Left cardiac atrium (tissue), 4 donors: ENCODE measurements around the gene RHNO1. TPM values are rescaled to one million over a fixed set of nuclear protein-coding genes. Genes with fewer than 3 reads are reported as not detected.

Source experiments
- ATAC-seq, 2 donors: fragments of 200-7000 bp; cut with Tn5 transposase; one replicate each; pipeline ENCODE4 v1.9.1; 2020; ENCODE audit warnings: mild to moderate bottlenecking in 2 of 2, moderate library complexity in 2 of 2
- DNase-seq: peaks from one replicate; pipeline ENCODE4 v3.0.0-alpha.2; 2020
- intact Hi-C, 2 donors: fragments of 100-400 bp; cut with DNase I; formaldehyde crosslinking; loops; one replicate each; pipeline versions ENCODE4 v1.14.1 to v1.15.1; 2022 to 2023
- total RNA-seq, 2 donors: library from RNA; stranded (reverse); fragmentation: NEBNext Ultra II Directional; extraction: Animal tissue kit (Norgen Biotek cat#: 25700); gene quantifications; one replicate each; pipeline ENCODE4 v1.2.1, GENCODE V29; 2021
- donor health status: DM: no; HTN: yes; CAD: no.
- donor health status: DM: no; HTN: yes; CAD: no; lungs with severe emphysema.
- donor health status: DM: yes; HTN: yes; CAD: no.
- donor health status: Dilated cardiomyopathy.

The RHNO1 gene
- total RNA-seq, 2 donors from 2014 or later = 7.2 to 9.4 TPM

- ATAC-seq (no peak), DNase-seq (no peak)
- intact Hi-C loops = no loop called here
These were observed 15.2 kb downstream of the RHNO1 start for GRCh38 chr12:2892246-2892645.

DNA sequence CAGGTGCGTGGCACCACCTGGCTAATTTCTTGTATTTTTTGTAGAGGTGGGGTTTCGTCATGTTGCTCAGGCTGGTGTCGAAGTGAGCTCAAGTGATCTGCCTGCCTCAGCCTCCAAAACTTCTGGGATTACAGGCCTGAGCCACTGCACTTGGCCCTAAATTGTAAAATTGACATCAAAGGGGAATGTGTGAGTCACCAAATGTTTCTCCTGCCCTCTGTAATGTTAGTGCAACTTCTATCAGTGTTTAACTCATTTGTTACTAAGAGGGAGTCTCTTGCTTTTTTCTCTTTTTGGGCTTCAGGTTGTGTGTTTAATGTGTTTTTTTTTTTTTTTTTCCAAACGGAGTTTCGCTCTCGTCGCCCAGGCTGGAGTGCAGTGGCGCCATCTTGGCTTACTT lies 16.0 kb downstream of the RHNO1 start:
- ATAC-seq (no peak), DNase-seq (no peak)
- intact Hi-C loops = no loop called here

DNA sequence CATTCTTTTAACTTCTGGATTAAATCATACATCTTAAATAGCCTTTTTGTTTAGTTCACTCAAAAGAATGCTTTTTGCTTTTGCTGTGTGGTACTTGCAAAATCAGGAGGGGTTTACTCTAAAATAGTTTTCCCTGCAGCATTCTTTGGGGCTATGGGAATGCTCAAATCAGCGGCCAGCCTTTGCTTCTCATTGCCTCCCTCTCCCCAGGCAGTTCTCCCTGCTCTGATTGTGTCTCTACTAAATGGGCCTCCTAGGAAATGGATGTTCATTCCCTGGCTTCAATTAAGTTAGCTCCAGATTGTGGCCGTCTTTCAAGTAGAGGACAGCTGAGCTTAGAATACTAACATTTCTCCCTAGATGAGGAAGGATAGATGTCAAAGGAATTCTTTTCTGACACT lies 18.0 kb downstream of the RHNO1 start:
- no peak for DNase-seq
- intact Hi-C loops = no loop called here
- ATAC-seq = no peak

- intact Hi-C loops = no loop called here
- DNase-seq = no peak
- ATAC-seq = no peak
These were observed 18.5 kb downstream of the RHNO1 start for GRCh38 chr12:2895511-2895910.

- no peak for ATAC-seq
- no peak for DNase-seq
- intact Hi-C loops = no loop called here
These were observed 20.4 kb downstream of the RHNO1 start for GRCh38 chr12:2897418-2897817.

DNA sequence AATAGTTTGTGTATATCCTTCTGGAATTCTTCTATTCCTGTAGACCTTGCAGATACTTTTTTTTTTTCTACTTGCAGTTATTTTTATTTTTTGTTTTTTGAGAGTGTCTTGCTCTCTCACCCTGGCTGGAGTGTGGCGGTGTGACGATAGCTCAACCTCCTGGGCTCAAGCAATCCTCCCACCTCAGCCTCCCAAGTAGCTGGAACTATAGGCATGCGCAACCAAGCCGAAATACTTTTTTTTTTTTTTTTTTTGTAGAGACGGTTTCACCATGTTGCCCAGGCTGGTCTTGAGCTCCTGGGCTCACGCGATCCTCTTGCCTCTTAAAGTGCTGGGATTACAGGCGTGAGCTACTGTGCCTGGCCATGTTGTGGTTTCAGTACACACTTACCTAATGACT lies 23.6 kb downstream of the RHNO1 start:
- intact Hi-C loops = no loop called here
- no peak for DNase-seq
- no peak for ATAC-seq

DNA sequence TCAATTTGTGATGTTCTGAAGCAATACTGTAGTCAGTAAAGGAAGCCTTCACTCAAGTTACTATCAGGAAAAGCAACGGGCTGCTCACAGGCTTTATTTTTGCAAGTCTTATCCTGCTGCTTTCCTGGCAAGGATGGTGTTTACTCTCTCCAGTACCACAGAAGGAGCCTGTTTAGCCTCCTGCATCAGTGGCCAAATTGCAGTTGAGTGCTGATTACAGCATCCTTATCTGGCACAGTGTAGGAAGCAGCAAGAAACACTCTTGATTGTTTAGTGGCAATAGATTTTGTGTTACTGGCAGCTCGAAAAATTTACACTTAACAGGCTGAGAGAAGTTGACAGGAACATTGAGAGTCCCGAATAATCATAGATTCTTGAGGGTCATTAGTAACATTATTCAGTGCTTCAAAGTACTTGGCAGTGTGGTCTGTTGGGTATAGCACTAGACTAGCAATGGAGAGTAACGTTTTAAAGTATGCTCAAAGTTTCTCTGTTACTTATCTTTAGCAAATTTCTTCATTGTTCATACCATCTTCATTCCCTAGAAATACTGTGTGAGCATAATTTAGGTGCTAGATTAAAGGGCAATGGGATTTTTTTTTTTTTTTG lies 25.4 kb downstream of the RHNO1 start:
- peak; percentile 92 to 96 for ATAC-seq
- DNase-seq = peak; percentile 54
- intact Hi-C loops = no loop called here

- no peak for ATAC-seq
- DNase-seq = no peak
- intact Hi-C loops = no loop called here
These were observed 27.2 kb downstream of the RHNO1 start for GRCh38 chr12:2904260-2904659.

DNA sequence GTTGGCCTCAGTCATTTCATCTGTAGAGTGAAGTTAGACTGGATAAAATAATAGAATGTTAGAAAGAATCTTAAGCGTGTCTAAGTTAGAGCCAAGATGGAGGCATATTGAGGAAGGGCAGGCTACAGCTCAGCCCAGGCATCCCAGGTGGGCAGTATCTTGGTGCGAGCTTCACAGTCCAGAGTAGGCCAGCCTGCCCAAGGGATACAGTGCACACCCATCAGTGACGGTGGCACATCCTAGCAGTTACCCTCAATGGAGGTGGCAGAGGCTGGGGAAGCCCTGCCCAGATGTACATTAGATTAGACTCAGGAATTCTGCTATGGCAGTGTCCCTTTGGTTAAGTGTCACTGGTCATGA lies 35.2 kb downstream of the RHNO1 start:
- ATAC-seq = no peak
- intact Hi-C loops = no loop called here

GRCh38 chr12:2919249-2919648 lies 42.2 kb downstream of the RHNO1 start:
- DNase-seq = no peak
- no peak for ATAC-seq
- intact Hi-C loops = no loop called here

More for the DNA sequence above, 35.2 kb downstream of the RHNO1 start:
- no peak for DNase-seq

DNA sequence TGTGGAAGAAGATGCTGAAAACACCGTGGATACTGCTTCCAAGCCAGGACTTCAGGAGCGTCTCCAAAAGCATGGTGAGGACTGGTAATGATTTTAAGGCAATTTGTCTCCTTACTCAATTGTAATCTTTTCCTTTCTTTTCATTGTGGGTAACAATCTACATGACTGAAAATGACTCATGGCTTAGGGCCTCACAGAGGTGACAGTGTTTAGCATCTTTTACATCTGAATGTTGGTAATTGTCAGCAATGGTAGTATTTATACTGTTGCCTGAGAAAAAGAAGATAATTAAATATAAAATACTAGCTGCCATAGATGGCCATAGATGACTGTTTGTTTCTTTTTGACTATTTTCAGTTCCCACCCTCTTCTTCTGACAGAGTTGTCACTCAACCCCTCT lies 45.3 kb downstream of the RHNO1 start:
- intact Hi-C loops = no loop called here
- ATAC-seq = no peak

DNA sequence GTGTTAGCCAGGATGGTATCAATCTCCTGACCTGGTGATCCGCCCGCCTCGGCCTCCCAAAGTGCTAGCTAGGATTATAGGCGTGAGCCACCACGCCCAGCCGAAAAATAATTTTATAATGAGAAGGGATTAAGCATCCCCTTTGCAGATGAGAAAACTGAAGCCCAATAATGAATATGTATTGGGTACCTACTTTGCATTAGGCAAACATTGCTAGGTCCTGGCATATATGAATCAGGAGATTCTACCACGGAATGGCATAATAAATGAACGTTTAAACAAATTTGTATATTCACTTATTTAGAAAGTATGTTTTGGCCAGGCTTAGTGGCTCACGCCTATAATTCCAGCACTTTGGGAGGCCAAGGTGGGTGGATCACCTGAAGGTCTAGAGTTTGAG lies 46.0 kb downstream of the RHNO1 start:
- intact Hi-C loops = no loop called here
- ATAC-seq (no peak), DNase-seq (no peak)

More for the DNA sequence above, 45.3 kb downstream of the RHNO1 start:
- no peak for DNase-seq

- DNase-seq (no peak), ATAC-seq (peak; percentile 55 to 78)
- intact Hi-C loops = no loop called here
These were observed 47.0 kb downstream of the RHNO1 start for GRCh38 chr12:2924019-2924418.

GRCh38 chr12:2925322-2925995 lies 48.4 kb downstream of the RHNO1 start:
- ATAC-seq (peak in 1 of 2 donors; percentile 28), DNase-seq (no peak)
- intact Hi-C loops = no loop called here

- DNase-seq = no peak
- ATAC-seq = no peak
- intact Hi-C loops = no loop called here
These were observed 53.8 kb downstream of the RHNO1 start for GRCh38 chr12:2930865-2931264.

DNA sequence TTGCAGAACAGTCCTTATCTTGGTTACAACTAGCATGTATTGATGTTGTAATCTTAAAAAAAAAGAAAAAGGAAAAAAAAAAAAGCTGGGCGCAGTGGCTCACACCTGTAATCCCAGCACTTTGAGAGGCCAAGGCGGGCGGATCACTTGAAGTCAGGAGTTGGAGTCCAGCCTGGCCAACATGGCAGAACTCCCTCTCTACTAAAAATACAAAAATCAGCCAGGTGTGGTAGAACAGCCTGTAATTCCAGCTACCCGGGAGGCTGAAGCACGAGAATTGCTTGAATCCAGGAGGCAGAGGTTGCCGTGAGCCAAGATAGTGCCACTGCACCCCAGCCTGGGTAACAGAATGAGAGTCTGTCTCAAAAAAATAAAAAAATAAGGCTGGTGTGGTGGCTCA lies 56.6 kb downstream of the RHNO1 start:
- no peak for DNase-seq
- intact Hi-C loops = no loop called here
- ATAC-seq = no peak

DNA sequence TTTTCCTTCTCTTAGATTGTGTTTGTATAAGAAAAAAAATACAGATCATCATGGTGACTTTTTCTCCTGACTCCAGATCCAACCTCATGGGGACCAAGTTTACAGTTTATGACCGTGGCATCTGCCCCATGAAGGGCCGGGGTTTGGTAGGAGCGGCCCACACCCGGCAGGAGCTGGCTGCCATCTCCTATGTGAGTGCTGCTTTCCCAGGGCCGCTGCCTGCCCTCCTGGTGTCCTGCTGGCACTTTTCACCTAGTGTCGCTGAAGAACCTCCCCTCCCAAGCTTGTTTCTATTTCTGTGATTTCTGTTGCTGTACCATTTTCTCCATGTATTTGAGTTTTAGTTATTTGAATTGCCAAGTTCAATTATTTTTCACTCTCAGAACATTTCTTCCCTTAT lies 57.3 kb downstream of the RHNO1 start:
- intact Hi-C loops = no loop called here
- ATAC-seq (peak; percentile 31 to 59), DNase-seq (no peak)

DNA sequence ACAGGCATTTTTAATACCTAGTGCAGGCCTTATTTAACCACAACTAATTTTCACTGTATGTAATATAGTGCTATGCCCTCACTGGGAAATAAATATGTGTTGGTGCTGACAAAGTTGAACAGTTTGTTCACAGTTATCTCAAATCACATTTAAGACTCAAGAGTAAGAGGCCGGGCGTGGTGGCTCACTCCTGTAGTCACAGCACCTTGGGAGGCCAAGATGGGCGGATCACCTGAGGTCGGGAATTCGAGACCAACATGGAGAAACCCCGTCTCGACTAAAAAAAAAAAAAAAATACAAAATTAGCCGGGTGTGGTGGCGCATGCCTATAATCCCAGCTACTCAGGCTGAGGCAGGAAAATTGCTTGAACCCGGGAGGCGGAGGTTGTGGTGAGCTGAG lies 59.3 kb downstream of the RHNO1 start:
- DNase-seq (no peak), ATAC-seq (no peak)
- intact Hi-C loops = no loop called here

DNA sequence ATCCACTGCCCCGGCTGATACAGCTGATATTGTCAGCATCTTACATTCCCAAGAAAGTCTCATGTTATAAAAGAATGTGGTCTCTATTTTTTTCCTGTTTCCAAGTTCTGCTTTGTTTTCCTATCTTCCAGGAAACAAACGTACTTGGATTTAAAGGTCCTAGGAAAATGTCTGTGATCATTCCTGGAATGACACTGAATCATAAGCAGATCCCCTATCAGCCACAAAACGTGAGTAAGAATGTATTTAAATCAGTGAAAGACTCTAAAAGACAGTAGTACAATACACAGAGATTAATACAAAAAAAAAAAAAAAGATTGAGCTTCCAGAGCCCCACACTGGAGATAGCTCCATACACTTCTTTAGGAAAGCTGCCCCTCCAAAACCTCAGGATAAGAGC lies 60.5 kb downstream of the RHNO1 start:
- DNase-seq = no peak
- ATAC-seq = no peak
- intact Hi-C loops = no loop called here
